Retinal pigment epithelial cell (primary cell): ENCODE results near the gene FXR2.

ENCODE experiments used
- DNase-seq: peaks from one replicate; pipeline ENCODE4 v3.0.0-alpha.2; 2010; ENCODE audit warnings: low read depth
- H3K4me3 ChIP-seq: 2 replicates; pipeline ENCODE4 v1.5.1; 2011; ENCODE audit warnings: mild to moderate bottlenecking, low read length, control low read depth, moderate library complexity
- CTCF ChIP-seq: conservative IDR thresholded peaks from 2 replicates; pipeline ENCODE4 v1.5.1; 2011; ENCODE audit warnings: low read depth, low read length, control low read depth, inconsistent platforms

The FXR2 gene

DNA sequence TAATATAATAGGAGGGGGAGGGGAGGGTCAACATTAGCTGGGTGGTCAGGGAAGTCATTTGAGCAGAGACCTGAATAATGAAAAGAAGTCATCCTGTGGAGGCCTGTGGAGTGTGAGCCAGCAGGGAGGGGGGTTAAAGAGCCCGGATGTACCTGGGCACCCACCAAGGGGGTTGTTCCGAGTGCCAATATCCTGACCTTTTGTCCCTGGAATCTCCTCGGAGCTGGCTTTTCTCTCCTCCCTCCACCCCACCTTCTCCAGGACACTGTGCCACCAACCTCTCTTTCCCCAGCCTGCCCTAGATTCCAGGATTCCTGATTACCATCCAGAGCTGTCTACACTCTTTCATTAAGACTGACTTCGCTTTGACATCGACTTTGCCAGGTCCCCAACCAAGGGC is 21.5 kb upstream of the FXR2 start:
- TF ChIP-seq CTCF, result no peak
- no peak overlapping the region for H3K4me3 ChIP-seq
- DNase-seq, result no peak

DNA sequence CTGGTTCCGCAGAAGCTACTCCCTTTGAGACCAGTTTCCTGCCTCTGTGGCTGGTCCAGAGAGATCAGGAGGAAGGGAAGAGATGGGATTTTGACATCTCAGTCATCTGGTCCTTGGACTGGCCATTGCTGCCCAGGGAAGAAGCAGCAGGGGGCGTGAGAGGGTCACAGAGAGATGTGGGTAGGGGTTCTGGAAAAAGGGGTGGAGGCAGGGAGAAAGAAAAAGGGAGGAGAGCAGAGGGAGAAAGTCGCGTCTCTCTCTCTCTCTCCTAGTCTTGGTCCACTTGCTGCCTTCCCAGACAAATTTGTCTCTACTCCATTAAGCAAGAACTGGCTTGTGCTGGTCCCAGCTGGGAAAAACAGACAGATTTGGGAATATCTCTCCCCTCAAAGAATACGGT is 19.7 kb upstream of the FXR2 start:
- no peak overlapping the region for H3K4me3 ChIP-seq
- no peak for DNase-seq
- peak; percentile 85 for TF ChIP-seq CTCF

GRCh38 chr17:7633093-7633492 is 18.4 kb upstream of the FXR2 start:
- H3K4me3 ChIP-seq, result no peak overlapping the region
- no peak for TF ChIP-seq CTCF
- DNase-seq, result no peak

DNA sequence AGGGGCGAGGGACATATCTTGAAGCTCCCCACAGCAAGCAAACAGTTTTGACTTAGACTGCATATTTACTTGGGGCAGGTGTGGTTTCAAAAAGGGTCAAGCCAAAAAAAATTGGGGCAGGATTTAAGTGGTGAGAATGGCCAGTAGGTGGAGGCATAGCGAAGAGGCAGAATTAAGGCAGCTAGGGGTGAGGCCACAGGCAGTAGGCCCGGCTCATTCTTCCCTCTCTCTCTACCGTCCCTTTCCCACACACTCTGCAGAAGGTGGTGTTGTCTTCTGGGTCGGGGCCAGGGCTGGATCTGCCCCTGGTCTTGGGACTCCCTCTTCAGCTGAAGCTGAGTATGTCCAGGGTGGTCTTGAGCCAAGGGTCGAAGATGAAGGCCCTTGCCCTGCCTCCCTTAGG is 17.8 kb upstream of the FXR2 start:
- TF ChIP-seq CTCF, result peak; percentile 62
- no peak for DNase-seq
- no peak overlapping the region for H3K4me3 ChIP-seq

DNA sequence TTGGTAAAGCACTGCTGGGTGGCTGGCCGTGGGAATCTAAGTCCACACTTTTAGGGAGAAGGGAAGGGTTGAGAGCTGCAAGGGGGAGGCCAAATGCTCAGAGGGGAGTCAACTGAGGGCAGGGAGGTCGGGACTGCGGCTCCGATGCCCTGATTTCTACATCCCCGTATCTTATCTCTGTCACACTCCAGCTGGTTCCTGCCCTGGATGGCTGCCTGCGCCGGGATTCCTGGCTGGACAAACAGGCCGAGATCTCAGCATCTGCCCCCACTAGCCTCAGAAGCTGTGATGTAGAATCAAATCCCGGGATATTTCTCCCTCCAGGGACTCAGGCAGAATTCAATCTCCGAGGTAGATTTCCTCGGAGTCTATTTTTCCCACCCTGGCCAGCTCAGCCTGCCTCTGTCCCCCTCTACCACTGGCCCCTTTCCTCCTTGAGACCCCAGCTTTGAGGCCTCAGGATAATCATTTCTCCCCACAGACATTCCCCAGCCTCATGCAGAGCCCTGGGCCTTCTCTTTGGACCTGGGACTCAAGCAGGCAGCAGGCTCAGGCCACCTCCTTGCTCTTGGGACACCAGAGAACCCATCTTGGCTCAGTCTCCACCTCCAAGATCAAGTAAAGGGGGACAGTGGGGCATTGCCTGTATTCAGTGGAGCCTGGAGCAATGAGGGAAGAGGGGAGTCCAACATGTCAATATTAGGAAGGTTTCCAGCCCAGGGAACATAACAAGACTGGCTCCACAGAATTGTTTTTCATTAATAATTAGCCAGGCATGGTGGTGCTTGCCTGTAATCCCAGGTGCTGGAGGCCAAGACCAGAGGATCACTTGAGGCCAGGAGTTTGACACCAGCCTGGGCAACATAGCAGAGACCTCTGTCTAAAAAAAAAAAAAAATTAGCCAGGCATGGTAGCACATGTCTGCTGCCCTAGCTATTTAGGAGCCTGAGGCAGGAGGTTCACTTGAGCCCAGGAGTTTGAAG is 17.0 kb upstream of the FXR2 start:
- TF ChIP-seq CTCF, result no peak
- no peak for DNase-seq
- no peak overlapping the region for H3K4me3 ChIP-seq

- H3K4me3 ChIP-seq, result no peak within 1 kb of the TSS
- no peak for DNase-seq
- TF ChIP-seq CTCF, result no peak
These were observed 15.4 kb upstream of the FXR2 start, which contains the start of gene SHBG for GRCh38 chr17:7629939-7630571. TSS of gene SHBG (plus strand) at chr17:7630135. CDS start at chr17:7630173, 38 bp downstream.
